ENCODE data around the gene SUN2. TPM values are rescaled to one million over a fixed set of nuclear protein-coding genes. Genes with fewer than 3 reads are reported as not detected.

SUN2 gene
- total and polyA plus RNA-seq, 2 of the 8 experiments (the other 6 are each of a cell fraction or from before 2014, with no cell fraction given) = 5.1 to 10.5 TPM

- TF ChIP-seq CHD7 (IDR thresholded peaks at IDR 0.05; ENCODE audit: insufficient replicate concordance, low read length) (no peak), RXRA (IDR thresholded peaks at IDR 0.05; ENCODE audit: insufficient read depth, low read depth, low read length) (no peak), CHD2 (IDR thresholded peaks at IDR 0.05; ENCODE audit: low read length) (no peak)
Measured at GRCh38 chr22:38761202-38762162, 5.7 kb upstream of the SUN2 start (continued).
